K562 (cell line): Measurements from ENCODE around the gene DSPP. TPM values are rescaled to one million over a fixed set of nuclear protein-coding genes. Genes with fewer than 3 reads are reported as not detected.

Experiments
- ATAC-seq: fragments of 200-7000 bp; cut with Tn5 transposase; 3 replicates; pipeline ENCODE4 v1.9.1; 2020; ENCODE audit warnings: moderate library complexity
- BruUV-seq: library from RNA; stranded (reverse); fragments of 400-500 nt; replicated peaks from 2 replicates; lab custom pipeline; 2021; lab: Mats Ljungman, UMichigan
- CTCF ChIA-PET: fragments of 300-600 bp; formaldehyde crosslinking; extraction: SDS; loops from one replicate; lab custom pipeline; 2021; ENCODE audit warnings: low intra/inter-chr PET ratio; lab: Yijun Ruan, JAX
- POLR2A ChIA-PET: fragments of 300-600, 350-650 bp; sonication (Branson Sonifier 250); formaldehyde crosslinking; extraction: SDS; loops from one replicate; lab custom pipeline; 2021; ENCODE audit warnings: antibody characterized with exemption, inconsistent platforms; lab: Yijun Ruan, JAX
- DNase-seq, 4 experiments: peaks; one replicate each; pipeline versions ENCODE4 v3.0.0 to v3.0.0-alpha.2; 2011 to 2018; ENCODE audit warnings: low spot score in 3 of 4, mixed read lengths in 3 of 4; ENCODE audit errors: extremely low read depth in 1 of 4
- FAIRE-seq: peaks from 2 replicates; lab custom pipeline; 2011; peaks lifted over from hg19 to GRCh38; lab: Jason Lieb, UNC
- H2AFZ ChIP-seq: 2 replicates; pipeline ENCODE4 v1.6.0; 2011; ENCODE audit warnings: low read depth, low read length, control low read depth, inconsistent platforms
- H3K27ac ChIP-seq: fragments of 200-600 bp; 3 replicates; pipeline ENCODE4 v1.8.0; 2011; ENCODE audit warnings: low read depth, mild to moderate bottlenecking, control low read depth, inconsistent platforms, low read length, moderate library complexity, mixed read lengths; ENCODE audit errors: extremely low read depth
- H3K27me3 ChIP-seq, 2 experiments: fragments of 300-600 bp in 1 of 2; 2 replicates in 1 of 2; 3 replicates in 1 of 2; pipeline versions ENCODE4 v1.6.0 to v1.8.0; 2011; ENCODE audit warnings: inconsistent platforms in 2 of 2, low read length in 2 of 2, mild to moderate bottlenecking in 1 of 2, mixed read lengths in 1 of 2, moderate library complexity in 1 of 2; ENCODE audit not compliant: control insufficient read depth in 2 of 2, insufficient read depth in 2 of 2
- H3K36me3 ChIP-seq: fragments of 300-600 bp; 3 replicates; pipeline ENCODE4 v1.8.0; 2011; ENCODE audit warnings: mild to moderate bottlenecking, low read length, inconsistent platforms; ENCODE audit not compliant: control insufficient read depth, insufficient read depth
- H3K4me1 ChIP-seq, 2 experiments: fragments of 200-600 bp in 1 of 2; replicated peaks in 1 of 2; 2 replicates in 1 of 2; 3 replicates in 1 of 2; pipeline versions ENCODE4 v1.5.1 to v1.8.0; 2011; ENCODE audit warnings: inconsistent platforms in 2 of 2, low read length in 2 of 2, mild to moderate bottlenecking in 1 of 2, mixed read lengths in 1 of 2, moderate library complexity in 1 of 2; ENCODE audit not compliant: control insufficient read depth in 2 of 2, insufficient read depth in 2 of 2
- H3K4me2 ChIP-seq: 2 replicates; pipeline ENCODE4 v1.6.1; 2011; ENCODE audit warnings: low read length, control low read depth, inconsistent platforms, mixed read lengths; ENCODE audit not compliant: insufficient read depth
- H3K4me3 ChIP-seq: fragments of 200-600 bp; sonication (generic), shearing (Covaris generic); 2 replicates; pipeline ENCODE4 v1.5.1; 2016; ENCODE audit warnings: control low read depth, inconsistent platforms
- H3K79me2 ChIP-seq: fragments of 200-600 bp; 3 replicates; pipeline ENCODE4 v1.8.0; 2011; ENCODE audit warnings: low read length, inconsistent platforms; ENCODE audit not compliant: control insufficient read depth, insufficient read depth
- H3K9ac ChIP-seq, 2 experiments: 2 replicates each; pipeline versions ENCODE4 v1.6.0 to v1.6.1; 2011; ENCODE audit warnings: low read depth in 2 of 2, low read length in 2 of 2, control low read depth in 1 of 2, inconsistent platforms in 1 of 2, mild to moderate bottlenecking in 1 of 2, mixed read lengths in 1 of 2; ENCODE audit not compliant: insufficient read depth in 1 of 2
- H3K9me1 ChIP-seq: one replicate; pipeline ENCODE4 v1.6.0; 2011; ENCODE audit warnings: inconsistent platforms, mild to moderate bottlenecking, low read length, moderate library complexity; ENCODE audit not compliant: control insufficient read depth, insufficient read depth
- H3K9me3 ChIP-seq: replicated peaks from 2 replicates; pipeline ENCODE4 v1.5.1; 2011; ENCODE audit warnings: low read depth, low read length, inconsistent platforms; ENCODE audit not compliant: control insufficient read depth, insufficient read depth
- H4K20me1 ChIP-seq: replicated peaks from 2 replicates; pipeline ENCODE4 v1.6.1; 2011; ENCODE audit warnings: low read length, inconsistent platforms, mixed read lengths; ENCODE audit not compliant: control insufficient read depth, insufficient read depth
- PYGO2 ChIP-seq: fragments of 450-650 bp; IDR thresholded peaks from 2 replicates; pipeline ENCODE4 v1.6.1; 2016; ENCODE audit warnings: mild to moderate bottlenecking, missing genetic modification characterization, moderate library complexity, missing compliant biosample characterization
- STAT6 ChIP-seq: sonication (generic); formaldehyde crosslinking; IDR thresholded peaks from 2 replicates; pipeline ENCODE4 v1.8.1; 2023; ENCODE audit warnings: mild to moderate bottlenecking, missing genetic modification reagents
- ZNF140 ChIP-seq: fragments of 250-450 bp; sonication (Bioruptor Pico); IDR thresholded peaks from 2 replicates; pipeline ENCODE4 v1.8.0; 2021; ENCODE audit warnings: moderate library complexity, mild to moderate bottlenecking, inconsistent platforms
- ZNF175 ChIP-seq: fragments of 200-800 bp; sonication (Bioruptor generic); IDR thresholded peaks from 2 replicates; pipeline ENCODE4 v1.6.1; 2016; ENCODE audit warnings: low read depth, mild to moderate bottlenecking, missing genetic modification characterization, missing compliant biosample characterization
- WGBS: fragments of 100-300 bp; shearing (Covaris generic); methylation state at CpG from one replicate; pipeline ENCODE4 v1.1.6; 2016; ENCODE audit warnings: low coverage, mixed read lengths; ENCODE audit not compliant: insufficient coverage; ENCODE audit errors: missing lambda C conversion rate; 5-methylcytosine and 5-hydroxymethylcytosine counted together
- in situ Hi-C: fragments of 300-500 bp; cut with MboI; formaldehyde crosslinking; loops from 4 replicates; pipeline ENCODE4 v1.15.0; 2018; ENCODE audit warnings: inconsistent platforms, mixed read lengths
- intact Hi-C: fragments of 100-400 bp; cut with micrococcal nuclease; formaldehyde crosslinking; loops from 2 replicates; pipeline ENCODE4 v1.14.2; 2022
- polyA plus RNA-seq, 8 experiments: library from polyadenylated mRNA; depleted of rRNA in 4 of 8; stranded (reverse) in 5 of 8; unstranded in 3 of 8; fragments of >200 nt; fragmentation: Nextera tagmentation in 2 of 8; fragmentation: Illumina TruSeq in 1 of 8; extraction: Ambion mirVana in 2 of 8; extraction: Trizol in 1 of 8; gene quantifications; 2 replicates each; pipeline versions ENCODE4 v1.2.1 to v1.2.3, GENCODE V29; 2011 to 2014; ENCODE audit warnings: inconsistent platforms in 1 of 8, missing spikeins in 1 of 8
- total RNA-seq, 7 experiments: library from RNA; depleted of rRNA in 6 of 7; stranded (reverse); fragments of >200 nt in 6 of 7; fragmentation: Illumina TruSeq in 2 of 7; extraction: Trizol in 2 of 7; gene quantifications; 2 replicates each; pipeline versions ENCODE4 v1.2.1 to v1.2.3, GENCODE V29; 2011 to 2021; ENCODE audit warnings: low replicate concordance in 1 of 7

Gene DSPP
- total and polyA plus RNA-seq, 9 of the 15 experiments (the other 6 are each of a cell fraction or from before 2014, with no cell fraction given), result not detected

DNA sequence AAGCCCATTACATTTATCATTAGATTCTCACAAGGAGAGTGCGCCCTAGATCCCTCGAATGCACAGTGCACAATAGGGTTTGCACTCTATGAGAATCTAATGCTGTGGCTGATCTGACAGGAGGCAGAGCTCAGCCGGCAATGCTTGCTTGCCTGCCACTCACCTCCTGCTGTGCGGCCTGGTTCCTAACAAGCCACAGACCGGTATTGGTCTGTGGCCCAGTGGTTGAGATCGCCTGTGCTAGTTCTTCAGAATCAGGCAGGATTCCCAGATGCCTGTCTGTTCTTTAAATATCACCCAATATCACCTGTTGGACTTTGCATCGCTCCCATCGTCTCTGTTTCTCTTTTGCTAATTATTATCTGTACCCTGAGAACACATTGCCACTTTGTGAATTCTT is 14.0 kb downstream of the DSPP start:
- H4K20me1 ChIP-seq, result no peaks in the 10 kb centered on the region
- H3K27ac ChIP-seq, result no peak overlapping the region
- H3K79me2 ChIP-seq, result no peaks in the 10 kb centered on the region
- H3K4me1 ChIP-seq, result no peaks in the 10 kb centered on the region
- no peak overlapping the region for H3K4me2 ChIP-seq
- no peak overlapping the region for H3K4me3 ChIP-seq
- BruUV-seq, result no TSS peak
- in situ Hi-C loops, result no loop called here
- intact Hi-C loops, result no loop called here
- WGBS, result 0% methylated on average over 8 of the region's 8 CpGs
- H3K9me1 ChIP-seq, result no peaks in the 10 kb centered on the region
- H2AFZ ChIP-seq, result no peak overlapping the region
- no peaks in the 10 kb centered on the region for H3K27me3 ChIP-seq
- DNase-seq, result no peak
- CTCF ChIA-PET, result no interaction called here
- no peak for ATAC-seq
- TF ChIP-seq ZNF175 (CRISPR knock-in tag) (no peak), ZNF140 (CRISPR knock-in tag) (no peak), PYGO2 (no peak), STAT6 (CRISPR knock-in tag) (no peak)
- H3K36me3 ChIP-seq, result no peaks in the 10 kb centered on the region
- H3K9ac ChIP-seq, result no peak overlapping the region
- FAIRE-seq, result no peak
- no peaks in the 10 kb centered on the region for H3K9me3 ChIP-seq
- POLR2A ChIA-PET, result interaction anchor here (0.6 kb wide), 1 partner anchor 108 kb away, joined by 4 read pairs; no protein-coding TSS in a partner anchor
